Hepatocyte (in vitro differentiated cells): ENCODE results near the gene PADI4. TPM values are rescaled to one million over a fixed set of nuclear protein-coding genes. Genes with fewer than 3 reads are reported as not detected.

Experiments
- DNase-seq: peaks from one replicate; pipeline ENCODE4 v3.0.0-alpha.2; 2016; ENCODE audit warnings: low spot score
- H2AFZ ChIP-seq: fragments of 200-600 bp; sonication (generic); 2 replicates; pipeline ENCODE4 v1.6.0; 2016; ENCODE audit warnings: antibody characterized with exemption, mild to moderate bottlenecking
- H3K27ac ChIP-seq: fragments of 200-600 bp; sonication (generic); 2 replicates; pipeline ENCODE4 v1.5.1; 2016; ENCODE audit warnings: mild to moderate bottlenecking
- H3K27me3 ChIP-seq: fragments of 200-600 bp; sonication (generic); 2 replicates; pipeline ENCODE4 v1.6.1; 2016
- H3K36me3 ChIP-seq: fragments of 200-600 bp; sonication (generic); replicated peaks from 2 replicates; pipeline ENCODE4 v1.5.1; 2016; ENCODE audit warnings: low read depth; ENCODE audit not compliant: insufficient read depth
- H3K4me1 ChIP-seq: fragments of 200-600 bp; sonication (generic); 2 replicates; pipeline ENCODE4 v1.5.1; 2016; ENCODE audit warnings: mild to moderate bottlenecking, moderate library complexity; ENCODE audit not compliant: insufficient read depth
- H3K4me2 ChIP-seq: fragments of 200-600 bp; sonication (generic); 2 replicates; pipeline ENCODE4 v1.6.0; 2016
- H3K4me3 ChIP-seq: fragments of 200-600 bp; sonication (generic); 2 replicates; pipeline ENCODE4 v1.5.1; 2016; ENCODE audit warnings: mild to moderate bottlenecking
- H3K79me2 ChIP-seq: fragments of 200-600 bp; sonication (generic); 2 replicates; pipeline ENCODE4 v1.6.0; 2017; ENCODE audit warnings: mild to moderate bottlenecking
- H3K9me2 ChIP-seq: fragments of 200-600 bp; sonication (generic); replicated peaks from 2 replicates; pipeline ENCODE4 v1.6.0; 2017; ENCODE audit warnings: mild to moderate bottlenecking; ENCODE audit not compliant: insufficient read depth
- H3K9me3 ChIP-seq: fragments of 200-600 bp; sonication (generic); 2 replicates; pipeline ENCODE4 v1.5.1; 2016; ENCODE audit warnings: low read depth, mild to moderate bottlenecking
- H4K20me1 ChIP-seq: fragments of 200-600 bp; sonication (generic); 2 replicates; pipeline ENCODE4 v1.6.0; 2016; ENCODE audit warnings: mild to moderate bottlenecking; ENCODE audit not compliant: insufficient read depth, poor library complexity, severe bottlenecking
- EZH2 ChIP-seq: fragments of 200-600 bp; sonication (generic); IDR thresholded peaks from 2 replicates; pipeline ENCODE4 v1.6.1; 2016; ENCODE audit warnings: antibody characterized with exemption, mild to moderate bottlenecking, borderline replicate concordance
- EZH2phosphoT487 ChIP-seq: fragments of 200-600 bp; sonication (generic); IDR thresholded peaks from one replicate; pipeline ENCODE4 v1.6.1; 2018; ENCODE audit warnings: antibody characterized with exemption, mild to moderate bottlenecking, low read depth, moderate library complexity; ENCODE audit not compliant: unreplicated experiment, severe bottlenecking
- WGBS: methylation state at CpG from one replicate; pipeline ENCODE4 v1.1.6; 2016; ENCODE audit warnings: low lambda C conversion rate; ENCODE audit errors: missing lambda C conversion rate; 5-methylcytosine and 5-hydroxymethylcytosine counted together
- polyA plus RNA-seq: library from polyadenylated mRNA; unstranded; fragments of >200 nt; fragmentation: Nextera tagmentation; extraction: Ambion mirVana; gene quantifications from 2 replicates; pipeline ENCODE4 v1.2.1, GENCODE V29; 2016
- total RNA-seq: library from RNA; depleted of rRNA; stranded (reverse); fragments of >200 nt; gene quantifications from 2 replicates; pipeline ENCODE4 v1.2.3, GENCODE V29; 2014
- TF ChIP-seq, protein P1 (sequence below): fragments of 200-600 bp; sonication (generic); IDR thresholded peaks from 2 replicates; pipeline ENCODE4 v1.5.1; 2016; ENCODE audit warnings: antibody characterized with exemption, mild to moderate bottlenecking; ENCODE audit not compliant: poor library complexity

Gene PADI4
- total and polyA plus RNA-seq, 2 experiments from 2014 or later: not detected

DNA sequence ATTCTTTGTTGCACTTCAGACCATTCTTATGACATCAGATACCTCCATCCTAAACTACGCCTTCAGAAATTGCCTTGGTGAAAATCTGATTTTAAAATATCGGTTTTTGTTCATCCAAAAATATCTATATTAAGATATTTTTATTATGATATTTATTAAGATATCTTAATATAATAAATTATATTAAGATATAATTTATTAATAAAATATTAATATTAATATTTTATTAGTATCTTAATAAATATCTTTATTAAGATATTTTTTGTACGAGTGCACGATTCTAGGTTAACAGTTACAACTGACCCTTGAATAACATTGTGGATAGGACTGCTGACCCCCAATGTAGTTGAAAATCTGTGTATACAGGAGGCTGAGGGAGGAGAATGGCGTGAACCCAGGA lies 20.9 kb downstream of the PADI4 start:
- no peak overlapping the region for H2AFZ ChIP-seq
- no peaks in the 10 kb centered on the region for H3K9me2 ChIP-seq
- H3K9me3 ChIP-seq: no peaks in the 10 kb centered on the region
- H3K27ac ChIP-seq: no peak overlapping the region
- H3K79me2 ChIP-seq: no peaks in the 10 kb centered on the region
- no peak overlapping the region for H3K4me3 ChIP-seq
- no peak overlapping the region for H3K4me2 ChIP-seq
- no peaks in the 10 kb centered on the region for H3K36me3 ChIP-seq
- DNase-seq: no peak
- TF ChIP-seq, protein P1, sequence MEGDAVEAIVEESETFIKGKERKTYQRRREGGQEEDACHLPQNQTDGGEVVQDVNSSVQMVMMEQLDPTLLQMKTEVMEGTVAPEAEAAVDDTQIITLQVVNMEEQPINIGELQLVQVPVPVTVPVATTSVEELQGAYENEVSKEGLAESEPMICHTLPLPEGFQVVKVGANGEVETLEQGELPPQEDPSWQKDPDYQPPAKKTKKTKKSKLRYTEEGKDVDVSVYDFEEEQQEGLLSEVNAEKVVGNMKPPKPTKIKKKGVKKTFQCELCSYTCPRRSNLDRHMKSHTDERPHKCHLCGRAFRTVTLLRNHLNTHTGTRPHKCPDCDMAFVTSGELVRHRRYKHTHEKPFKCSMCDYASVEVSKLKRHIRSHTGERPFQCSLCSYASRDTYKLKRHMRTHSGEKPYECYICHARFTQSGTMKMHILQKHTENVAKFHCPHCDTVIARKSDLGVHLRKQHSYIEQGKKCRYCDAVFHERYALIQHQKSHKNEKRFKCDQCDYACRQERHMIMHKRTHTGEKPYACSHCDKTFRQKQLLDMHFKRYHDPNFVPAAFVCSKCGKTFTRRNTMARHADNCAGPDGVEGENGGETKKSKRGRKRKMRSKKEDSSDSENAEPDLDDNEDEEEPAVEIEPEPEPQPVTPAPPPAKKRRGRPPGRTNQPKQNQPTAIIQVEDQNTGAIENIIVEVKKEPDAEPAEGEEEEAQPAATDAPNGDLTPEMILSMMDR: no peak
- no peak for TF ChIP-seq EZH2phosphoT487
- TF ChIP-seq EZH2: no peak
- WGBS: 84% methylated on average over 5 of the region's 5 CpGs
- H3K4me1 ChIP-seq: no peaks in the 10 kb centered on the region
- no peaks in the 10 kb centered on the region for H3K27me3 ChIP-seq
- no peaks in the 10 kb centered on the region for H4K20me1 ChIP-seq

DNA sequence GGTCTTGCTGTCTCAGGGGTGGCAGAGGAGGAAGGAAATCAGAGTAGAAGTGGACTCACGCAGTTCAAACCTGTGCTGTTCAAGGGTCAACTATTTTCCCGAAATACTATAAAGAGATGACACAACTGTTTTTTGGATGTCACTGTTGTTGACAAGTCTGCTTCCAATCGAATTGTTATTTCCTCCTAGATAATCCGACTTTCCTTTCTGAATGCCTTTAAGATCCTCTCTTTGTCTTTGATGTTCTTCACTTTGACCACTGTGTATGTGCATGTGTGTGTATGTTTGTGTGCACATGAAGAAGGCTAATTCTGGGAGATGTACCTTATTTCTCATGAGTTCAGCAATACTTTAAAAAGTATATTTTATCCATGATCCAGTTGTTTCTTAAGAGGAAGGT lies 21.6 kb downstream of the PADI4 start:
- no peak overlapping the region for H2AFZ ChIP-seq
- WGBS: 89% methylated on average over 4 of the region's 4 CpGs
- TF ChIP-seq, protein P1: no peak
- no peak for TF ChIP-seq EZH2phosphoT487
- no peak for TF ChIP-seq EZH2
- no peaks in the 10 kb centered on the region for H3K9me2 ChIP-seq
- H3K9me3 ChIP-seq: no peaks in the 10 kb centered on the region
- no peak overlapping the region for H3K27ac ChIP-seq
- no peaks in the 10 kb centered on the region for H3K27me3 ChIP-seq
- no peak overlapping the region for H3K4me2 ChIP-seq
- H3K4me1 ChIP-seq: no peaks in the 10 kb centered on the region
- no peaks in the 10 kb centered on the region for H4K20me1 ChIP-seq
- H3K36me3 ChIP-seq: no peaks in the 10 kb centered on the region
- no peaks in the 10 kb centered on the region for H3K79me2 ChIP-seq
- H3K4me3 ChIP-seq: no peak overlapping the region
- no peak for DNase-seq

DNA sequence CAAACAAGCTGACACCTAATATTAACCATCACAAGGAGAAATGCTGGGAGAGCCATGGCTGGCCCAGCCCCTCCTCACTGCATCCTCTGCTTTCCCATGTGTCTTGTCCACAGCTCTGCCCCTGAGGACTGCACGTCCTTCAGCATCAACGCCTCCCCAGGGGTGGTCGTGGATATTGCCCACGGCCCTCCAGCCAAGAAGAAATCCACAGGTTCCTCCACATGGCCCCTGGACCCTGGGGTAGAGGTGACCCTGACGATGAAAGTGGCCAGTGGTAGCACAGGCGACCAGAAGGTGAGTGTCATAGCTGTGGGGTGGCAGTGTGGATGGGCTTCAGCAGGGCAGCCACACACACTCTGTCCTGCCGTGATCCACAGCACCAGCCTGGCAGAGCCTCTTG lies 22.9 kb downstream of the PADI4 start:
- no peaks in the 10 kb centered on the region for H3K9me2 ChIP-seq
- H3K9me3 ChIP-seq: no peaks in the 10 kb centered on the region
- H3K79me2 ChIP-seq: no peaks in the 10 kb centered on the region
- no peaks in the 10 kb centered on the region for H3K27me3 ChIP-seq
- H3K4me1 ChIP-seq: no peaks in the 10 kb centered on the region
- TF ChIP-seq EZH2phosphoT487: no peak
- no peak for TF ChIP-seq EZH2
- TF ChIP-seq, protein P1: no peak
- no peaks in the 10 kb centered on the region for H3K36me3 ChIP-seq
- H2AFZ ChIP-seq: no peak overlapping the region
- no peak overlapping the region for H3K27ac ChIP-seq
- 84% methylated on average over 7 of the region's 7 CpGs for WGBS
- no peaks in the 10 kb centered on the region for H4K20me1 ChIP-seq
- no peak overlapping the region for H3K4me3 ChIP-seq
- no peak for DNase-seq
- no peak overlapping the region for H3K4me2 ChIP-seq

DNA sequence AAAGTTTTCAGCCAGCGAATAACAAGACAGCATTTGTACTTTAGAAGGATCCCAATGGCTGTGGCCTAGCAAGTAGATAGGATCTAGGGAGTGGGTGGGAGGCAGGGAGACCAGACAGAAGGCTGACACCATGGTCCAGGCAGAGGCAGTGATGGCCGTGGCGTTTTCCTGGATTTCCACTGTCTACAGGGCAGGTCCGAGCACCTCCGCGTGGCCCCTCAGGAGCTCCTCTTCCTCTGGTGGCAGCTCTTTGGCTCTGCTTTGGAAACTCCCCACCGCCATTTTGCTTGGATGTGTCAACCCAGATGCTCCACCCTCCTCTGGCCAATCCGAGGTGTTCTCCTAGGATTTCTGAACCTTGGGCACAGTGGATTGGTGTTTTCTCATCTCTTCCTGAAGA lies 25.1 kb downstream of the PADI4 start:
- no peaks in the 10 kb centered on the region for H3K9me2 ChIP-seq
- H3K9me3 ChIP-seq: no peaks in the 10 kb centered on the region
- H2AFZ ChIP-seq: no peak overlapping the region
- H3K27ac ChIP-seq: no peak overlapping the region
- no peak overlapping the region for H3K4me2 ChIP-seq
- H3K27me3 ChIP-seq: no peaks in the 10 kb centered on the region
- H3K4me3 ChIP-seq: no peak overlapping the region
- DNase-seq: no peak
- no peaks in the 10 kb centered on the region for H3K79me2 ChIP-seq
- 90% methylated on average over 8 of the region's 8 CpGs for WGBS
- no peaks in the 10 kb centered on the region for H3K4me1 ChIP-seq
- no peaks in the 10 kb centered on the region for H3K36me3 ChIP-seq
- no peaks in the 10 kb centered on the region for H4K20me1 ChIP-seq
- TF ChIP-seq EZH2phosphoT487 (no peak), EZH2 (no peak)
- TF ChIP-seq, protein P1: no peak
